GM10266 (cell line): ENCODE measurements around the gene CLEC17A.

Source experiments
- DNase-seq: peaks from one replicate; pipeline ENCODE4 v3.0.0; 2012; ENCODE audit errors: extremely low spot score
- CTCF ChIP-seq: IDR thresholded peaks from 2 replicates; pipeline ENCODE4 v1.5.1; 2012; ENCODE audit warnings: mild to moderate bottlenecking, low read depth; ENCODE audit not compliant: control insufficient read depth, insufficient read depth; ENCODE audit errors: missing control alignments

The CLEC17A gene

DNA sequence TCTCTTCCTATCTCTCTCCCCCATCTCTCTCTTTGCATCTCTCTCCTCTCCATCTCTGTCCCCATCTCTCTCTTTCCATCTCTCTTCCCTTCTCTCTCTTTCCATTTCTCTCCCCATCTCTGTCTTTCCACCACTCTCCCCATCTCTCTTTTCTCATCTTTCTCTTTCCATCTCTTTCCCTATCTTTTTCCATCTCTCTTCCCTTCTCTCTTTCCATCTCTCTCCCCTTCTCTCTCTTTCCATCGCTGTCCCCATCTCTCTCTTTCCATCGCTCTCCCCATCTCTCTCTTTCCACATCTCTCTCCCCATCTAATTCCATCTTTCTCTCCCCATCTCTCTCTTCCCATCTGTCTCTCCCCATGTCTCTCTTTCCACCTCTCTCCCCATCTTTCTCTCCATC, 67.3 kb downstream of the CLEC17A start:
- DNase-seq: no peak
- TF ChIP-seq CTCF: no peak

DNA sequence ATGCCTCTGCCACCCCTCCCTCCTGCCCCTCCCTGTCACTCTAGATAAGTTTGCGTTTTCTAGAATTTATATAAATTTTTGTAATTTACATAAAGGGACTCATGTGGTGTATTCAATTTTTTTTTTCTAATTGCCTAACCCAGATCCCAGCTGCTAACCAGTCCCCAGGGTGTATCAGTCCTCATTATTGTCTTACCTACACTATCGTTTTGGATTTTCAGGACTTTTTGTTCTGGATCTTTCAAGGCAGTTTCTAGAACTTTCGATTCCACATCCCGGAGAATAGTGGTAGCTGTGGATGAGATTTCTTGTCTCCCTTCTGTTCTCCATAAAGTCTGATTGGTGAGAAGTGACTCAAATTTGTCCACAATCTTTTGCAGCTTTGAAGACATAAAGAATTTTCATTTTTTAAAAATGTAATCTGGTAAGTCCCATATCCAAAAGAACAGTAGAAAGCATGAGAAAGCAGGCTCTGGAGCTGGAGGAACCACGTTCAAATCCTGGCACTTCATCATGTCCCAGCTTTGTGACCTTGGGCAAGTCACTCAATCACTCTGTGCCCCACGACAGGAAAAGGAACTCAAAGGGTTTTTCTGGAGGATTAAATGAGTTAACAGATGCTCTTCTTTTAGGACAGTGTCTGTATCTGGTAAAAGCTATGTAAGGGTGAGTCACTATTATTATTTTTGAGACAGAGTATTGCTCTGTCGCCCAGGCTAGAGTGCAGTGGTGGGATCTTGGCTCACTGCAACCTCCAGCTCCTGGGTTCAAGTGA, 72.1 kb downstream of the CLEC17A start:
- TF ChIP-seq CTCF: no peak
- no peak for DNase-seq

- DNase-seq: no peak
- TF ChIP-seq CTCF: no peak
Observed at GRCh38 chr19:14655726-14656125, 72.8 kb downstream of the CLEC17A start.

DNA sequence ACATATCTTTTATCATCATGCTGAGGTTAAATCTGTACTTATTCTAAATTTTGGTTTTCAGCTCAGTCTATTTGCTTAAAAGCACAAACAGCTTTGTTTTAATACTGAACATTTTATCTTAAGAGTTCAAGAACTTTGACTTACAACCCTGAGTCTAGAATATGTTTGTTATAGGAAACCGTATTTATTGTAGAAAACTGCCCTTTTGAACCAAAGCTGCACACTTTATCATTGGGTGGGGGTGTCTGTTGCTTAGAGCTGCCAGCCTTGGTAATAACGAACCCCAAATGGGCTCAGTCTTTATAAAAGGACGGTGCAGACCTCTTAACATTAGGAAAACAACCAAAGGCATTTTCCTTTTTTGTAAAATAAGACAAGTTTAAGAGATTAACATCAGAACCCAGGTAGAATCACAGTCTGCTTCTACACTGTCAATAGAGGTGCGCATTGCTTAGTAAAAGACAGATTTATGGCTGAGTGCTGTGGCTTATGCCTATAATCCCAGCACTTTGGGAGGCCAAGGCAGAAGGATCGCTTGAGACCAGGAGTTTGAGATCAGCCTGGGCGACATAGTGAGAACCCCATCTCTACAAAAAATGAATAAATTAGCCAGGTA, 77.1 kb downstream of the CLEC17A start:
- no peak for TF ChIP-seq CTCF
- DNase-seq: no peak

- DNase-seq: no peak
- TF ChIP-seq CTCF: no peak
Observed at GRCh38 chr19:14661372-14661924, 78.6 kb downstream of the CLEC17A start.
